Naive thymus-derived CD4-positive, alpha-beta T cell (primary cell): ENCODE measurements around the gene RTN4. TPM values are rescaled to one million over a fixed set of nuclear protein-coding genes. Genes with fewer than 3 reads are reported as not detected.

Experiments
- ATAC-seq: fragments of 150-1000 bp; cut with Tn5 transposase; 2 replicates; pipeline ENCODE4 v1.10.0; 2021; ENCODE audit warnings: mild to moderate bottlenecking, moderate library complexity
- CTCF ChIA-PET: fragments of 350-600 bp; sonication (Branson Sonifier 250); formaldehyde crosslinking; loops from one replicate; lab custom pipeline; 2021; ENCODE audit warnings: antibody characterized with exemption; lab: Charles Lee
- POLR2A ChIA-PET: fragments of 350-600 bp; sonication (Branson Sonifier 250); formaldehyde crosslinking; loops from one replicate; lab custom pipeline; 2021; ENCODE audit warnings: antibody characterized with exemption, inconsistent platforms; lab: Charles Lee
- DNase-seq, 9 donors: peaks; one replicate each; pipeline versions ENCODE4 v3.0.0 to v3.0.0-alpha.2; 2020 to 2022; ENCODE audit warnings: mixed read lengths in 1 of 9
- H3K27ac ChIP-seq: one replicate; pipeline ENCODE4 v1.7.0; 2013; ENCODE audit warnings: mild to moderate bottlenecking, low read depth, low read length, moderate library complexity
- H3K27me3 ChIP-seq, 2 donors: one replicate each; pipeline ENCODE4 v1.7.0; 2013; ENCODE audit warnings: low read length in 2 of 2, mild to moderate bottlenecking in 2 of 2, moderate library complexity in 2 of 2; ENCODE audit not compliant: control insufficient read depth in 2 of 2, insufficient read depth in 2 of 2
- H3K36me3 ChIP-seq, 3 experiments: 1 replicate in 2 of 3; 2 replicates in 1 of 3; pipeline ENCODE4 v1.7.0; 2013; ENCODE audit warnings: low read length in 3 of 3, mild to moderate bottlenecking in 3 of 3, moderate library complexity in 1 of 3; ENCODE audit not compliant: insufficient read depth in 3 of 3, control insufficient read depth in 2 of 3
- H3K4me1 ChIP-seq, 2 donors: one replicate each; pipeline ENCODE4 v1.7.0; 2013; ENCODE audit warnings: low read length in 2 of 2, mild to moderate bottlenecking in 2 of 2, moderate library complexity in 1 of 2; ENCODE audit not compliant: control insufficient read depth in 2 of 2, insufficient read depth in 2 of 2
- H3K4me3 ChIP-seq: 2 replicates; pipeline ENCODE4 v1.7.0; 2013; ENCODE audit warnings: mild to moderate bottlenecking, low read length
- H3K9me3 ChIP-seq, 3 experiments: 1 replicate in 2 of 3; 2 replicates in 1 of 3; pipeline ENCODE4 v1.7.0; 2013; ENCODE audit warnings: low read length in 3 of 3; ENCODE audit not compliant: control insufficient read depth in 2 of 3
- H3K27ac Mint-ChIP-seq, 9 donors: one replicate each; pipeline ENCODE4 v1.8.0; 2020 to 2022; ENCODE audit warnings: mixed read lengths in 9 of 9, mild to moderate bottlenecking in 8 of 9, moderate library complexity in 5 of 9, inconsistent platforms in 2 of 9
- H3K27me3 Mint-ChIP-seq, 5 donors: one replicate each; pipeline ENCODE4 v1.8.0; 2021 to 2022; ENCODE audit warnings: mixed read lengths in 5 of 5, mild to moderate bottlenecking in 1 of 5
- H3K36me3 Mint-ChIP-seq, 5 donors: one replicate each; pipeline ENCODE4 v1.8.0; 2020 to 2022; ENCODE audit warnings: mixed read lengths in 5 of 5, mild to moderate bottlenecking in 3 of 5, inconsistent platforms in 1 of 5
- H3K4me1 Mint-ChIP-seq, 7 donors: one replicate each; pipeline ENCODE4 v1.8.0; 2020 to 2022; ENCODE audit warnings: mixed read lengths in 7 of 7, mild to moderate bottlenecking in 3 of 7, inconsistent platforms in 1 of 7
- H3K4me3 Mint-ChIP-seq, 10 donors: one replicate each; pipeline ENCODE4 v1.8.0; 2020 to 2022; ENCODE audit warnings: mild to moderate bottlenecking in 10 of 10, mixed read lengths in 10 of 10, moderate library complexity in 6 of 10, inconsistent platforms in 2 of 10
- H3K9me3 Mint-ChIP-seq, 11 donors: one replicate each; pipeline ENCODE4 v1.8.0; 2020 to 2022; ENCODE audit warnings: mixed read lengths in 11 of 11, mild to moderate bottlenecking in 4 of 11, inconsistent platforms in 1 of 11, moderate library complexity in 1 of 11
- intact Hi-C, 2 donors: fragments of 100-400 bp; cut with micrococcal nuclease; formaldehyde crosslinking; loops; one replicate each; pipeline ENCODE4 v1.15.1; 2023
- polyA plus RNA-seq, 2 donors: library from polyadenylated mRNA; unstranded; fragments of 300-500 nt; fragmentation: Illumina TruSeq; gene quantifications; one replicate each; pipeline ENCODE4 v1.2.3, GENCODE V29; 2021
- total RNA-seq, 6 experiments: library from RNA in 5 of 6; stranded (reverse) in 5 of 6; gene quantifications; 1 replicate in 5 of 6; 2 replicates in 1 of 6; pipeline ENCODE4 v1.2.3 and lab custom pipeline; 2021 to 2026

RTN4 gene
- total and polyA plus RNA-seq, 7 experiments from 2014 or later: 59.6 to 126 (median 65.1) TPM

GRCh38 chr2:55052129-55053061, 2.1 kb upstream of the RTN4 start:
- H3K4me3 Mint-ChIP-seq: peak overlapping the region; percentile 33 to 100 (median 73)
- Histone ChIP-seq H3K4me1 (peaks cover 31 to 36% of the 10 kb centered on the region in 2 donors), H3K27ac (peak overlapping the region; percentile 81), H3K9me3 (no peaks in the 10 kb centered on the region), H3K4me3 (no peak overlapping the region), H3K27me3 (no peaks in the 10 kb centered on the region), H3K36me3 (peaks cover 0 to 4% (median 0%) of the 10 kb centered on the region in 3 experiments)
- no peaks in the 10 kb centered on the region for H3K27me3 Mint-ChIP-seq
- DNase-seq (no peak), ATAC-seq (no peak)
- peak overlapping the region in 8 of 9 donors; percentile 63 to 99 (median 88) for H3K27ac Mint-ChIP-seq
- POLR2A ChIA-PET: interaction anchor here (1.0 to 4.4 kb wide), 5 partner anchors 68 to 468 kb away, joined by 3 to 35 read pairs (median 5); partner anchors contain the start of genes CFAP36, CLHC1 and RPS27A
- intact Hi-C loops: loop anchor here (5.0 to 10.0 kb wide), 8 partner anchors 45 to 1285 kb away; partner anchors contain the start of genes PNPT1 (in 2 of the 2), CHAC2 (in 1 of the 2) and PSME4 (in 1 of the 2)
- H3K36me3 Mint-ChIP-seq: peaks cover 0 to 7% (median 0%) of the 10 kb centered on the region in 5 donors
- no peaks in the 10 kb centered on the region for H3K9me3 Mint-ChIP-seq
- CTCF ChIA-PET: interaction anchor here (1.0 to 2.0 kb wide), 4 partner anchors 25 to 124 kb away, joined by 3 to 7 read pairs (median 4); no protein-coding TSS in a partner anchor
- H3K4me1 Mint-ChIP-seq: peaks cover 25 to 63% (median 50%) of the 10 kb centered on the region in 7 donors

GRCh38 chr2:55051026-55051866, 995 bp upstream of the RTN4 start:
- Mint-ChIP-seq H3K4me3 (peak overlapping the region; percentile 97 to 100 (median 100)), H3K36me3 (peaks cover 0 to 14% (median 0%) of the 10 kb centered on the region in 5 donors), H3K27ac (peak overlapping the region; percentile 97 to 100 (median 100)), H3K4me1 (peaks cover 33 to 73% (median 60%) of the 10 kb centered on the region in 7 donors), H3K9me3 (no peaks in the 10 kb centered on the region), H3K27me3 (no peaks in the 10 kb centered on the region)
- no peaks in the 10 kb centered on the region for H3K9me3 ChIP-seq
- ChIA-PET POLR2A (interaction anchor here (0.5 to 4.4 kb wide), 19 partner anchors 7 to 1080 kb away, joined by 3 to 35 read pairs (median 6); partner anchors contain the start of genes CFAP36, CLHC1, EML6 and PPP4R3B), CTCF (interaction anchor here (0.6 to 3.5 kb wide), 7 partner anchors 10 to 344 kb away, joined by 3 to 21 read pairs (median 6); no protein-coding TSS in a partner anchor)
- peak overlapping the region; percentile 81 for H3K27ac ChIP-seq
- ATAC-seq (no peak), DNase-seq (peak in 3 of 9 donors; percentile 24 to 51 (median 26))
- H3K4me1 ChIP-seq: peaks cover 31 to 38% of the 10 kb centered on the region in 2 donors
- peak overlapping the region; percentile 93 for H3K4me3 ChIP-seq
- H3K36me3 ChIP-seq: peaks cover 0 to 4% (median 0%) of the 10 kb centered on the region in 3 experiments
- H3K27me3 ChIP-seq: no peaks in the 10 kb centered on the region
- intact Hi-C loops: loop anchor here (2.0 to 10.0 kb wide), 10 partner anchors 40 to 1284 kb away; partner anchors contain the start of genes PNPT1 (in 2 of the 2), CHAC2 (in 1 of the 2) and PSME4 (in 1 of the 2)

GRCh38 chr2:55049821-55050099, 491 bp downstream of the RTN4 start:
- Mint-ChIP-seq H3K27me3 (no peaks in the 10 kb centered on the region), H3K4me3 (peak overlapping the region in 9 of 10 donors; percentile 97 to 100 (median 100)), H3K9me3 (no peaks in the 10 kb centered on the region), H3K36me3 (peaks cover 0 to 15% (median 0%) of the 10 kb centered on the region in 5 donors), H3K4me1 (peaks cover 43 to 83% (median 69%) of the 10 kb centered on the region in 7 donors), H3K27ac (peak overlapping the region in 4 of 9 donors; percentile 97 to 99 (median 98))
- no peak for DNase-seq
- no peaks in the 10 kb centered on the region for H3K27me3 ChIP-seq
- peak overlapping the region; percentile 93 for H3K4me3 ChIP-seq
- no peak for ATAC-seq
- CTCF ChIA-PET: interaction anchor here (1.4 to 3.5 kb wide), 6 partner anchors 9 to 126 kb away, joined by 3 to 21 read pairs (median 6); no protein-coding TSS in a partner anchor
- intact Hi-C loops: loop anchor here (1.0 to 10.0 kb wide), 26 partner anchors 34 to 1282 kb away; partner anchors contain the start of genes ACYP2 (in 2 of the 2), CFAP36 (in 2 of the 2), CLHC1 (in 2 of the 2) and EML6 (in 2 of the 2)
- peak overlapping the region; percentile 81 for H3K27ac ChIP-seq
- H3K36me3 ChIP-seq: peaks cover 0 to 4% (median 0%) of the 10 kb centered on the region in 3 experiments
- peaks cover 31 to 38% of the 10 kb centered on the region in 2 donors for H3K4me1 ChIP-seq
- POLR2A ChIA-PET: interaction anchor here (0.6 to 4.4 kb wide), 16 partner anchors 8 to 593 kb away, joined by 3 to 35 read pairs (median 6); partner anchors contain the start of genes CFAP36, CLHC1 and RPS27A
- H3K9me3 ChIP-seq: no peaks in the 10 kb centered on the region

GRCh38 chr2:55049043-55049820, 1.0 kb downstream of the RTN4 start:
- peak overlapping the region; percentile 87 to 100 (median 97) for H3K4me3 Mint-ChIP-seq
- H3K27me3 Mint-ChIP-seq: no peaks in the 10 kb centered on the region
- H3K27ac ChIP-seq: peak overlapping the region; percentile 81
- H3K4me1 Mint-ChIP-seq: peaks cover 40 to 77% (median 64%) of the 10 kb centered on the region in 7 donors
- H3K4me3 ChIP-seq: peak overlapping the region; percentile 93
- peaks cover 0 to 4% (median 0%) of the 10 kb centered on the region in 3 experiments for H3K36me3 ChIP-seq
- peak; percentile 31 to 74 (median 45) for DNase-seq
- no peaks in the 10 kb centered on the region for H3K27me3 ChIP-seq
- ChIA-PET CTCF (interaction anchor here (0.9 to 3.5 kb wide), 14 partner anchors 8 to 379 kb away, joined by 3 to 21 read pairs (median 4); no protein-coding TSS in a partner anchor), POLR2A (interaction anchor here (0.6 to 4.4 kb wide), 14 partner anchors 9 to 471 kb away, joined by 3 to 35 read pairs (median 6); partner anchors contain the start of genes CFAP36, CLHC1 and RPS27A)
- peaks cover 0 to 15% (median 0%) of the 10 kb centered on the region in 5 donors for H3K36me3 Mint-ChIP-seq
- peak; percentile 10 for ATAC-seq
- no peaks in the 10 kb centered on the region for H3K9me3 Mint-ChIP-seq
- intact Hi-C loops: loop anchor here (1.0 to 10.0 kb wide), 2 partner anchors 34 to 1264 kb away; partner anchors contain the start of genes ASB3 (in 1 of the 2) and ERLEC1 (in 1 of the 2)
- H3K9me3 ChIP-seq: no peaks in the 10 kb centered on the region
- H3K4me1 ChIP-seq: peaks cover 28 to 34% of the 10 kb centered on the region in 2 donors
- H3K27ac Mint-ChIP-seq: peak overlapping the region; percentile 80 to 99 (median 90)

GRCh38 chr2:55048508-55049042, 1.7 kb downstream of the RTN4 start:
- no peaks in the 10 kb centered on the region for H3K27me3 Mint-ChIP-seq

More at GRCh38 chr2:55048508-55049042, 1.7 kb downstream of the RTN4 start:
- intact Hi-C loops: loop anchor here (1.0 to 10.0 kb wide), 2 partner anchors 33 to 1264 kb away; partner anchors contain the start of genes ASB3 (in 1 of the 2) and ERLEC1 (in 1 of the 2)
- Histone ChIP-seq H3K4me1 (peaks cover 24 to 30% of the 10 kb centered on the region in 2 donors), H3K9me3 (no peaks in the 10 kb centered on the region), H3K4me3 (peak overlapping the region; percentile 93), H3K27ac (peak overlapping the region; percentile 81), H3K27me3 (no peaks in the 10 kb centered on the region), H3K36me3 (peaks cover 0 to 4% (median 0%) of the 10 kb centered on the region in 3 experiments)
- ChIA-PET POLR2A (interaction anchor here (0.6 to 4.4 kb wide), 7 partner anchors 9 to 471 kb away, joined by 3 to 35 read pairs (median 6); partner anchors contain the start of genes CFAP36, CLHC1 and RPS27A), CTCF (interaction anchor here (0.6 to 3.5 kb wide), 13 partner anchors 21 to 380 kb away, joined by 3 to 21 read pairs (median 4); no protein-coding TSS in a partner anchor)
- ATAC-seq (no peak), DNase-seq (no peak)
- H3K9me3 Mint-ChIP-seq: no peaks in the 10 kb centered on the region
- peaks cover 36 to 71% (median 57%) of the 10 kb centered on the region in 7 donors for H3K4me1 Mint-ChIP-seq
- peak overlapping the region; percentile 80 to 99 (median 90) for H3K27ac Mint-ChIP-seq
- H3K4me3 Mint-ChIP-seq: peak overlapping the region; percentile 87 to 100 (median 97)
- peaks cover 0 to 15% (median 0%) of the 10 kb centered on the region in 5 donors for H3K36me3 Mint-ChIP-seq
